Inflammatory macrophage (primary cell): ENCODE results near the gene RYR2.

Source experiments
- DNase-seq, 2 donors: peaks; one replicate each; pipeline ENCODE4 v3.0.0-alpha.2; 2020 to 2022

Gene RYR2

GRCh38 chr1:237685551-237685950, 643.6 kb downstream of the RYR2 start:
- no peak for DNase-seq

GRCh38 chr1:237687804-237688203, 645.8 kb downstream of the RYR2 start:
- DNase-seq, result no peak

GRCh38 chr1:237690656-237691055, 648.7 kb downstream of the RYR2 start:
- no peak for DNase-seq

GRCh38 chr1:237692255-237692654, 650.3 kb downstream of the RYR2 start:
- no peak for DNase-seq

- no peak for DNase-seq
Measured at GRCh38 chr1:237695878-237696277, 653.9 kb downstream of the RYR2 start.

- no peak for DNase-seq
Measured at GRCh38 chr1:237700181-237700580, 658.2 kb downstream of the RYR2 start.

- DNase-seq, result no peak
Measured at GRCh38 chr1:237701534-237701933, 659.5 kb downstream of the RYR2 start.

GRCh38 chr1:237702161-237702560, 660.2 kb downstream of the RYR2 start:
- DNase-seq, result no peak

- DNase-seq, result no peak
Measured at GRCh38 chr1:237705462-237705861, 663.5 kb downstream of the RYR2 start.

GRCh38 chr1:237709355-237709754, 667.4 kb downstream of the RYR2 start:
- no peak for DNase-seq

- DNase-seq, result no peak
Measured at GRCh38 chr1:237711281-237711680, 669.3 kb downstream of the RYR2 start.

- DNase-seq, result no peak
Measured at GRCh38 chr1:237712082-237712481, 670.1 kb downstream of the RYR2 start.

GRCh38 chr1:237712586-237713157, 670.7 kb downstream of the RYR2 start:
- no peak for DNase-seq

GRCh38 chr1:237713916-237714315, 671.9 kb downstream of the RYR2 start:
- no peak for DNase-seq

GRCh38 chr1:237717106-237717505, 675.1 kb downstream of the RYR2 start:
- DNase-seq, result no peak

- DNase-seq, result no peak
Measured at GRCh38 chr1:237730826-237731350, 688.9 kb downstream of the RYR2 start.

GRCh38 chr1:237732657-237733056, 690.7 kb downstream of the RYR2 start:
- no peak for DNase-seq

- DNase-seq, result no peak
Measured at GRCh38 chr1:237736372-237737029, 694.5 kb downstream of the RYR2 start.

GRCh38 chr1:237737448-237737847, 695.5 kb downstream of the RYR2 start:
- DNase-seq, result no peak

- no peak for DNase-seq
Measured at GRCh38 chr1:237737938-237738610, 696.1 kb downstream of the RYR2 start.

- no peak for DNase-seq
Measured at GRCh38 chr1:237740846-237741245, 698.9 kb downstream of the RYR2 start.

GRCh38 chr1:237745545-237745944, 703.6 kb downstream of the RYR2 start:
- no peak for DNase-seq

- DNase-seq, result no peak
Measured at GRCh38 chr1:237748171-237748960, 706.4 kb downstream of the RYR2 start.
